HEK293 (cell line): ENCODE measurements around the gene ZNF446.
"Not testable (repeated sequence)": the region's sequence is repeated elsewhere in the genome, so short reads cannot be mapped to it uniquely, and the experiment has no call there.

Experiments
- CTCF ChIA-PET: fragments of 350-600 bp; formaldehyde crosslinking; extraction: SDS; loops from one replicate; lab custom pipeline; 2021; ENCODE audit warnings: antibody characterized with exemption; lab: Yijun Ruan, JAX
- POLR2A ChIA-PET: fragments of 300-600 bp; formaldehyde crosslinking; extraction: SDS; loops from one replicate; lab custom pipeline; 2020; ENCODE audit warnings: antibody characterized with exemption, inconsistent platforms; lab: Yijun Ruan, JAX
- H3K27ac ChIP-seq: fragments of 200-500 bp; sonication (Bioruptor generic); 2 replicates; pipeline ENCODE4 v1.5.1; 2014; ENCODE audit warnings: low read depth, low read length, control low read depth, inconsistent platforms; ENCODE audit errors: extremely low read depth
- H3K36me3 ChIP-seq, 2 experiments: fragments of 200-500 bp in 1 of 2; sonication (Bioruptor generic) in 1 of 2; 1 replicate in 1 of 2; 2 replicates in 1 of 2; pipeline ENCODE4 v1.5.1; 2014 to 2017; ENCODE audit warnings: inconsistent platforms in 2 of 2, low read length in 2 of 2; ENCODE audit not compliant: control insufficient read depth in 2 of 2, insufficient read depth in 1 of 2
- H3K4me1 ChIP-seq: fragments of 200-500 bp; sonication (Bioruptor generic); 2 replicates; pipeline ENCODE4 v1.5.1; 2014; ENCODE audit warnings: mild to moderate bottlenecking, low read length, inconsistent platforms; ENCODE audit not compliant: control insufficient read depth, insufficient read depth
- H3K4me3 ChIP-seq: 2 replicates; pipeline ENCODE4 v1.5.1; 2011; ENCODE audit warnings: low read depth, mild to moderate bottlenecking, control low read depth, low read length, moderate library complexity
- H3K9me3 ChIP-seq: fragments of 200-500 bp; sonication (Bioruptor generic); 2 replicates; pipeline ENCODE4 v1.5.1; 2014; ENCODE audit warnings: low read depth, low read length, inconsistent platforms; ENCODE audit not compliant: control insufficient read depth, insufficient read depth
- KLF17 ChIP-seq: fragments of 450-650 bp; formaldehyde crosslinking; IDR thresholded peaks from 2 replicates; pipeline ENCODE4 v1.5.1; 2016; ENCODE audit warnings: missing biosample characterization, missing genetic modification characterization
- KLF7 ChIP-seq: fragments of 450-650 bp; formaldehyde crosslinking; IDR thresholded peaks from 2 replicates; pipeline ENCODE4 v1.5.1; 2016; ENCODE audit warnings: missing biosample characterization, missing genetic modification characterization, borderline replicate concordance
- SP7 ChIP-seq: fragments of 450-650 bp; formaldehyde crosslinking; IDR thresholded peaks from 2 replicates; pipeline ENCODE4 v1.5.1; 2016; ENCODE audit warnings: missing biosample characterization, missing genetic modification characterization
- ZBTB1 ChIP-seq: fragments of 450-650 bp; formaldehyde crosslinking; IDR thresholded peaks from 2 replicates; pipeline ENCODE4 v1.5.1; 2016; ENCODE audit warnings: missing biosample characterization, missing genetic modification characterization
- ZNF157 ChIP-seq: fragments of 450-650 bp; formaldehyde crosslinking; IDR thresholded peaks from 2 replicates; pipeline ENCODE4 v1.5.1; 2016; ENCODE audit warnings: missing biosample characterization, missing genetic modification characterization
- ZNF202 ChIP-seq: fragments of 450-650 bp; formaldehyde crosslinking; IDR thresholded peaks from 2 replicates; pipeline ENCODE4 v1.5.1; 2016; ENCODE audit warnings: missing biosample characterization, missing genetic modification characterization, borderline replicate concordance
- ZNF362 ChIP-seq: fragments of 450-650 bp; formaldehyde crosslinking; IDR thresholded peaks from 2 replicates; pipeline ENCODE4 v1.5.1; 2016; ENCODE audit warnings: missing biosample characterization, missing genetic modification characterization
- ZNF518A ChIP-seq: fragments of 450-650 bp; formaldehyde crosslinking; conservative IDR thresholded peaks from 2 replicates; pipeline ENCODE4 v1.5.1; 2016; ENCODE audit warnings: low read depth, missing biosample characterization, missing genetic modification characterization
- ZNF571 ChIP-seq: fragments of 450-650 bp; formaldehyde crosslinking; IDR thresholded peaks from 2 replicates; pipeline ENCODE4 v1.5.0; 2017; ENCODE audit warnings: missing biosample characterization, missing genetic modification characterization
- ZNF645 ChIP-seq: fragments of 450-650 bp; formaldehyde crosslinking; IDR thresholded peaks from 2 replicates; pipeline ENCODE4; 2016; ENCODE audit warnings: missing biosample characterization, missing genetic modification characterization

The ZNF446 gene

GRCh38 chr19:58484349-58484748 lies 8.2 kb downstream of the ZNF446 start:
- not testable (repeated sequence) for H3K4me1 ChIP-seq
- TF ChIP-seq ZNF362 (tag by site-specific recombination) = peak; percentile 76
- TF ChIP-seq, all 188 proteins: peak for 1; not testable (repeated sequence) for 187
- H3K27ac ChIP-seq, H3K4me3 ChIP-seq, H3K9me3 ChIP-seq: not testable (repeated sequence)
- ChIA-PET CTCF (interaction anchor here (0.6 kb wide), 1 partner anchor 15 kb away, joined by 3 read pairs; no protein-coding TSS in a partner anchor), POLR2A (interaction anchor here (0.7 to 1.0 kb wide), 3 partner anchors 9 to 122 kb away, joined by 4 read pairs; partner anchors contain the start of genes ZNF446 and ZNF497)
- H3K36me3 ChIP-seq = peaks cover 0 to 23% of the 10 kb centered on the region in 2 experiments; a peak in 2 of 3 replicates

- TF ChIP-seq ZNF518A (tag by site-specific recombination) (no peak), ZNF157 (tag by site-specific recombination) (peak; percentile 90)
- Histone ChIP-seq H3K4me1 (no peaks in the 10 kb centered on the region), H3K27ac (no peak overlapping the region), H3K9me3 (no peaks in the 10 kb centered on the region; the same call in 1 of the 2 replicates), H3K36me3 (no peaks in the 10 kb centered on the region; a peak in 1 of 3 replicates), H3K4me3 (no peak overlapping the region)
- ChIA-PET POLR2A (no interaction called here), CTCF (no interaction called here)
Observed at GRCh38 chr19:58491393-58491792, 15.2 kb downstream of the ZNF446 start.

GRCh38 chr19:58492265-58492664 lies 16.1 kb downstream of the ZNF446 start:
- Histone ChIP-seq H3K4me1 (no peaks in the 10 kb centered on the region), H3K9me3 (no peaks in the 10 kb centered on the region; the same call in 1 of the 2 replicates), H3K36me3 (no peaks in the 10 kb centered on the region; a peak in 1 of 3 replicates)
- POLR2A ChIA-PET = no interaction called here
- CTCF ChIA-PET = no interaction called here
- TF ChIP-seq KLF17 (tag by site-specific recombination) (no peak), SP7 (tag by site-specific recombination) (no peak), ZNF202 (tag by site-specific recombination) (no peak), KLF7 (tag by site-specific recombination) (no peak), ZNF645 (tag by site-specific recombination) (no peak), ZNF571 (tag by site-specific recombination) (no peak), ZBTB1 (no peak)
- TF ChIP-seq, all 188 proteins: peak for 0
- no peak overlapping the region for H3K4me3 ChIP-seq
- no peak overlapping the region for H3K27ac ChIP-seq
